ACC112 (cell line): Measurements from ENCODE around the gene ACOT13.
"Not testable (repeated sequence)": the region's sequence is repeated elsewhere in the genome, so short reads cannot be mapped to it uniquely, and the experiment has no call there.

ENCODE experiments used
- H2AFZ ChIP-seq: fragments of 200-600 bp; sonication (generic); one replicate; pipeline ENCODE4 v1.6.0; 2017; ENCODE audit warnings: antibody characterized with exemption, low read length; ENCODE audit not compliant: unreplicated experiment
- H3K27ac ChIP-seq: fragments of 200-600 bp; sonication (generic); 2 replicates; pipeline ENCODE4 v1.5.1; 2014; ENCODE audit warnings: low read depth, mild to moderate bottlenecking, antibody characterized with exemption, low read length, moderate library complexity
- H3K27me3 ChIP-seq: fragments of 200-600 bp; sonication (generic); 2 replicates; pipeline ENCODE4 v1.6.1; 2014; ENCODE audit warnings: mild to moderate bottlenecking, antibody characterized with exemption, low read length, moderate library complexity, mixed read lengths; ENCODE audit not compliant: insufficient read depth
- H3K36me3 ChIP-seq: fragments of 200-600 bp; sonication (generic); 2 replicates; pipeline ENCODE4 v1.6.1; 2016; ENCODE audit warnings: mild to moderate bottlenecking, antibody characterized with exemption, low read length, moderate library complexity, mixed read lengths; ENCODE audit not compliant: insufficient read depth
- H3K4me1 ChIP-seq: fragments of 200-600 bp; sonication (generic); one replicate; pipeline ENCODE4 v1.6.1; 2016; ENCODE audit warnings: low read length, mixed read lengths; ENCODE audit not compliant: insufficient read depth, unreplicated experiment, control insufficient read depth
- H3K4me3 ChIP-seq: fragments of 200-600 bp; sonication (generic); 2 replicates; pipeline ENCODE4 v1.5.1; 2014; ENCODE audit warnings: mild to moderate bottlenecking, low read depth, low read length
- H3K79me2 ChIP-seq: fragments of 200-600 bp; sonication (generic); one replicate; pipeline ENCODE4 v1.6.0; 2016; ENCODE audit warnings: low read length; ENCODE audit not compliant: control insufficient read depth, unreplicated experiment, insufficient read depth

ACOT13 gene

DNA sequence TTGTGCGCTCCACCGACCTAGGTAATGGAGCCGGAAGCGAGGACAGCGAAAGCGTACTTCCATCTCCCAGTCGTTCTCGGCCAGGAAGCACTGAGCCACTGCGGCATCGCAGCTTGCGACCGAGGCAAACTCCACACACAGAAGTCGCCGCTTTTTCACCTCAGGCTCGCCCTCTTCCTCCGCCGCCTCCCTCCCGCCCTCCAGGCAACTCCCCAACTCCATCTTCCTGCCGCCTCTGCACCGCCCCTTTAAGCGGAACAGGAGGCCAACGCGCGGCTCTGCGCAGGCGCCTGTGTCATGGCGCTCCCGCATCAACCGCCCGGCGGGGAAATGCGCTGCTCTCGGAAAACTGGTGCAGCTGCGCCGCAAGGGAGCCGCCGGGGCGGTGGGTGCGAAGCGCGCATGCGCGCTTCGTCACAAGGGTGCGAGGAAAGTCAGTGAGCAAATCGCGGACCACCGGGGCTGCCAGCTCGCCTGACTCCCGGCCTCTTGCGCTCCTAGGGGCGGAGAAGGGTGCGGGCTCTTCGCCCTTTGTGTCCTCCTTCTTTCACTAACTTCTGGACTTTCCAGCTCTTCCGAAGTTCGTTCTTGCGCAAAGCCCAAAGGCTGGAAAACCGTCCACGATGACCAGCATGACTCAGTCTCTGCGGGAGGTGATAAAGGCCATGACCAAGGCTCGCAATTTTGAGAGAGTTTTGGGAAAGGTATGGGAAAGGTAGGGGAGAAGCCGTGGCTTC lies at the start of gene ACOT13, which contains the start of gene TDP2:
Gene ACOT13, plus strand, starts transcription at position 437 of the 737 bp plus-strand sequence. Its CDS starts 187 bp downstream, at position 624.
Gene TDP2, minus strand, starts transcription at position 259 of the 737 bp plus-strand sequence. Its CDS starts 37 bp downstream, at position 222.
- Histone ChIP-seq H3K4me1 (peaks cover 23% of the 10 kb centered on the region), H3K27me3 (no peaks in the 10 kb centered on the region), H2AFZ (peak within 1 kb of the TSS; percentile 95), H3K79me2 (peaks cover 30% of the 10 kb centered on the region), H3K4me3 (peak within 1 kb of the TSS; percentile 88), H3K27ac (peak within 1 kb of the TSS; percentile 92), H3K36me3 (peaks cover 15% of the 10 kb centered on the region; the same call in 1 of the 2 replicates)

DNA sequence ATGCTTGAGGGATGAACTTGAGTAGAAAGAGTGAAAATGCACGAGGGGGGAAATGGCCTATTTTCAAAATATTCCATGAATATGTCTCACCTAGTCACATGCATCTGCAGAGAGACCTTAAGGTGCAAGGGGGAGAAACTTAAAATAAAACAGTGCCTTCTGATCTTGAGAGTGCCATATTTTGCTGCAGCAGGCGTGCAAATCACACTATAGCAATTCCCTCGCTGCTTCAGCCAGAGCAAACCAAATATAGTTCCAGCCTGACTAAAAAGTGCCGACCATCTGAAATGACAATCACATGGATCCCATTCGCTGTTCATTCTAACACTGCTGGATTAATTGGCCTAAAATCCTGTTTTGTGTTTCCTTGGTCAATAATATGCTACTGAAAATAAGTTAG lies 47.2 kb upstream of the ACOT13 start:
- H3K79me2 ChIP-seq, result no peaks in the 10 kb centered on the region
- no peak overlapping the region for H2AFZ ChIP-seq
- no peak overlapping the region for H3K27ac ChIP-seq
- H3K36me3 ChIP-seq, result no peaks in the 10 kb centered on the region
- H3K4me3 ChIP-seq, result no peak overlapping the region
- no peaks in the 10 kb centered on the region for H3K4me1 ChIP-seq
- H3K27me3 ChIP-seq, result peaks cover 1% of the 10 kb centered on the region; the same call in 1 of the 2 replicates

DNA sequence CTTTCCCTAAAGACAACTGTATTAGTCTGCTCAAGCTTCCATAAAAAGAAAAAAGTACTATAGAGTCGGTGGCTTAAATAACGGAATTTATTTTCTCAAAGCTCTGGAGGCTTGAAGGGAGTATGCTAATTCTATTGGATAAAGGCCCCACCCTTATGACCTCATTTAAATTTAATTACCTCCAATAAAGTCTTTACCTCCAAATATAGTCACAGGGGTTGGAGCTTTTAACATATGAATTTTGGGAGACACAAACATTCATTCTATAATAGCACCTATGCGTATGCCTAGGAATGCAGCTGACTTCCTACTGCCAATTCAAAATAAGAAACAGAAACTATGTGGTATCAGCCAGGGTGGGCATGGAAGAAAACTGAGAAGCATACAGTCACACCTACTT lies 46.2 kb upstream of the ACOT13 start:
- Histone ChIP-seq H3K4me3 (no peak overlapping the region), H3K79me2 (no peaks in the 10 kb centered on the region), H2AFZ (no peak overlapping the region), H3K36me3 (no peaks in the 10 kb centered on the region), H3K27ac (no peak overlapping the region), H3K27me3 (no peaks in the 10 kb centered on the region), H3K4me1 (no peaks in the 10 kb centered on the region)

DNA sequence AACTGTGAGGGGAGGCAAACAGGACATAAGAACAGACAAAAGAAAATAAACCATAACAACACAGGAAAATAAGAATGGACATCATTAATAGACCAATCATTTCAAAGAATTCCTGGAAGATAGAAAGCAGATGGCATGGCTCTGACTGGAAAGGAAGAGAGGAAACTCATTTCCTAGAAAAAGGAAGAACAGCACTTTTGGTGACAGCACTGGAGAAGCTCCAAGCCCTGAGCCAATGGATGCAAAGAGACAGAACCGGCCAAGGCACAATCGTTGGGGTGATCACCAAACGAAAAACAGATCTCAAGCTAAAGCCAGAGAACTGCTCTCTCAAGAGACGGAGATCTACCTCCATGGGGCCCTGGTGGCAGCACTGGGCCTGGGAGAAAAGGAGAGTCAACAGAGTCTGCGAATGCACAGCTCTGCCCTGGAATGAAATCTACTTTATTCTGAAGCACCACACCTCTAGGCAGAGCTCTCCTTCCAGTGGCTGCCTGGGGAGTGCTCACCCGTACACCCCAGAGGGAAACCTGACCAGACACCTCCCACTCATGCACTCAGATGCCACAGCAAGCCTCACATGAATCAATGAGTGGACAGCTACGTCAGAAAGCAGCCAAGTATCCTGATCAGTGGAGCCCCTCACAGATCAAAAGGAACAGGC lies 45.1 kb upstream of the ACOT13 start:
- Histone ChIP-seq H3K4me3 (no peak overlapping the region), H3K79me2 (no peaks in the 10 kb centered on the region), H3K27me3 (no peaks in the 10 kb centered on the region; the same call in 1 of the 2 replicates), H3K36me3 (no peaks in the 10 kb centered on the region), H3K27ac (no peak overlapping the region), H3K4me1 (no peaks in the 10 kb centered on the region), H2AFZ (no peak overlapping the region)

DNA sequence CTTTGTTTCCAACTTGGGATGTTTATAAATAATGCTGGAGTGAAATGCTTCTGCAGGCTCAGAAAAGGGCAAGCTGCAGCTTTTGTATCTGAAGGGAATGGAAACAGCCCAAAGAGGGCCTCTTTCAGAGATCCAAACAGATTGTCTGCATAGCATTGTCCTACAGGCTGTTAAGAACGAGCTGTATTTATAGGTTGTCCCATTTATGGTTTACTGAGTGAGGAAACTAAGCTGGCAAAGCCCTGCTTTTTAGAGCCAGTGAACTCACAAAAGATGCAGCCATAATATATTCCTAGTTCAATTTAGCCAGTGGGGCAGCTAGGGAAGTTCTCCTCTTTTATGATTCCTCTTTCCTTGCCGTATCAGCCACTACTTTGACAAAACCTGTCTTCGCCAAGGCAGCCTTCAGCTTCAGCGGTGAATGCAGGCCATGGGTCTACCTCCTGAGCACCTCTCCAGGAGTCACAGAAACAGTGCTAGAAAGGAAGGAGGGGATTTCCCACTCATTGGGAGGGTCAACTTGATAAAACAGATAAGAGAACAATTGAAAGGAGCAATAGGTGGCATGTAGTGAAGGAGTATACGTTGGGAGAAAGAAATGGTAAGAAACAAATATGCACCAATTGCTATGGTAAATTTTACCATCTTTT lies 35.9 kb upstream of the ACOT13 start:
- Histone ChIP-seq H3K79me2 (no peaks in the 10 kb centered on the region), H2AFZ (no peak overlapping the region), H3K4me3 (no peak overlapping the region), H3K27ac (no peak overlapping the region), H3K4me1 (no peaks in the 10 kb centered on the region), H3K36me3 (no peaks in the 10 kb centered on the region), H3K27me3 (peaks cover 20% of the 10 kb centered on the region)

DNA sequence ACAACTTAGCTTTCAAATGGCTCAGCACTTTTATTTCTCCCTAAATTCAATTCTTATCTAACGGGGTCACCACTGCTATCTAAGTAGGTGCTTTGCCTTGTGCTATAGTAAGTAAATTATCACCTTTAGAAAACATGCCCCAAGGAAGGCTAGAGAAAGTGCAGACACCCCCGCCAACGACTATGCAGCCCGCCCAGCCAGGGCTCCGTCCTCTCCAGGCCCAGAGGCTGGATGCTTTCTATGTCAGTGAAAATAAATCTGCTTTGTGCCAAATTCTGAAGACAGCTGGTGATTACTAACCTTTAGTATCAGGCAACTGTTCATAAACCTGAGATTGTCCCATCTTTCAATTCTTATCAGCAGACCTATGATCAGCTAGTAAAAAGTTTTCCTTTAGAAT lies 35.2 kb upstream of the ACOT13 start:
- peaks cover 25% of the 10 kb centered on the region for H3K27me3 ChIP-seq

DNA sequence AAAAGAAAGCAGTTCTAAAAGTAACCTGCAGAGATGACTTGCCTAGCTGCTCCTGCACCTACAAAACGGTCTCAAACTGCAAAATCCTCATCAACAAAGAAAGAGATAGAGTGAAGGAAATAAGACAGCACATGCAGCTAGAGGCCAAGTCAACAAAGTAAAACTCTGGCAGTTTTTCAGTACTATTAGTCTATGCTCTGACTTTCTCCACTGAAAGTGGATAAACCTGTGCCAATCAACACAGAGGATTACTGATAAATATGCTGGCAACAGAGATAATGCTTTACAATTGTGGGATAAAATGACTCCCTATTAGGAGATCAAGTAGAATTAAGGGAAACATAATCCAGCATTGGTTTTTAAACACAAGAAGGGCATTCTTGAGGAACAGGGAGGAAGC lies 34.3 kb upstream of the ACOT13 start:
- Histone ChIP-seq H3K4me1 (no peaks in the 10 kb centered on the region), H3K36me3 (no peaks in the 10 kb centered on the region), H3K4me3 (no peak overlapping the region), H2AFZ (no peak overlapping the region), H3K27me3 (peaks cover 32% of the 10 kb centered on the region), H3K79me2 (no peaks in the 10 kb centered on the region), H3K27ac (no peak overlapping the region)

More for the DNA sequence above, 35.2 kb upstream of the ACOT13 start:
- Histone ChIP-seq H3K79me2 (no peaks in the 10 kb centered on the region), H3K36me3 (no peaks in the 10 kb centered on the region), H2AFZ (no peak overlapping the region), H3K27ac (no peak overlapping the region), H3K4me1 (no peaks in the 10 kb centered on the region), H3K4me3 (no peak overlapping the region)

DNA sequence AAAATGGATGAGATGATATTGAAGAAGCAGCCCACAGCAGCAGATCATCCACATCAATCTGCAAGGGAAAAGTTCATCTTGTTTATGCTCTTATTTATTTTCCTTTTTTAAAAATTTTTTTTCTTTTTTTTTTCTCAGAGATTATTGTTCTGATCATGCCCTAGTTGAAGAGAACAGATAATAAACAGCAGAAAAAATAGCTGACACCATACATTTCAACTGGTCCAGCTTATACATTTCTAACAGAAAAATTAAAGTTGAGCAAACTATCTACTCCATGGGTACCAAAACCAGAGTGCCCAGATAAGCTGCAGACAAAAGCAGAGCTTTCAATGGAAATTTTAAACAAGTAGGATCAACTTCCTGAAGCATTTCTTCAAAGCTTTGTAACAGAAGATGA lies 30.2 kb upstream of the ACOT13 start:
- H3K4me1 ChIP-seq, result no peaks in the 10 kb centered on the region
- H3K79me2 ChIP-seq, result no peaks in the 10 kb centered on the region
- H3K4me3 ChIP-seq, result no peak overlapping the region
- H3K27me3 ChIP-seq, result peaks cover 43% of the 10 kb centered on the region
- no peak overlapping the region for H3K27ac ChIP-seq
- H3K36me3 ChIP-seq, result no peaks in the 10 kb centered on the region
- H2AFZ ChIP-seq, result no peak overlapping the region

DNA sequence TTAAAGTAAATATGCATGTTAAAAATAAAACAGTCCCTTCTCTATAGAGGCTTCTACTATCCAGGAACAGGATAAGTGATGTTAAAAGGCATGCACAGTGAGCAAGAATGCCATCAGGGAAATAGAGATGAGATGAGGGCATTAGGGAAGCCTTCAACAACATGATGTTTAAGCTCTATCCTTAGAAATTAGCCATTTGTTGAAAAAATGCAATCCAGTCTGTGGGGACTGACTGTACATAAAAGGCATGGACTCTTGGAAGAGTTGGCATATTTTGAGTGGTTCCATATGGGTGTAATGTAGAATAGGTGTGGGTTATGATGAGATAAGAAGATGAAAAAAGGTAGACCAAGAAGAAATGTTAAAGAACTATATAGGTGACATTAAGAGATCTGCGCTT lies 26.7 kb upstream of the ACOT13 start:
- Histone ChIP-seq H3K27me3 (peaks cover 40% of the 10 kb centered on the region), H3K4me3 (no peak overlapping the region)

DNA sequence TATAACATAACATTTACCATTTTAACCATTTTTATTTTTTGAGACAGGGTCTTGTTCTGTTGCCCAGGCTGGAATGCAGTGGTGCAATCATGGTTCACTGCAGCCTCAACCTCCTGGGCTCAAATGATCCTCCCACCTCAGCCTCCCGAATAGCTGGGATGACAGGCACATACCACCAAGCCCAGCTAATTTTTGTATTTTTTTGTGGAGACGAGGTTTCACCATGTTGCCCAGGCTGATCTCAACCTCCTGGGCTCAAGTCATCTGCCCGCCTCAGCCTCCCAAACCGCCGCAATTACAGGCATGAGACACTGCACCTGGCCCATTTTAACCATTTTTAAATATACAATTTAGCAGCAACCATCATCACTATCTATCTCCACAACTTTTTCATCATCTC lies 26.2 kb upstream of the ACOT13 start:
- not testable (repeated sequence) for H3K79me2 ChIP-seq, H3K4me1 ChIP-seq, H3K27ac ChIP-seq, H3K4me3 ChIP-seq, H3K36me3 ChIP-seq, H2AFZ ChIP-seq
- H3K27me3 ChIP-seq, result peaks cover 39% of the 10 kb centered on the region

More for the DNA sequence above, 26.7 kb upstream of the ACOT13 start:
- no peaks in the 10 kb centered on the region for H3K4me1 ChIP-seq
- no peaks in the 10 kb centered on the region for H3K36me3 ChIP-seq
- H3K79me2 ChIP-seq, result no peaks in the 10 kb centered on the region
- H3K27ac ChIP-seq, result no peak overlapping the region
- no peak overlapping the region for H2AFZ ChIP-seq
